GM18873 (cell line): ENCODE measurements around the gene PPFIA3.
"Not testable (repeated sequence)": the region's sequence is repeated elsewhere in the genome, so short reads cannot be mapped to it uniquely, and the experiment has no call there.

Source experiments
- ATAC-seq: cut with Tn5 transposase; IDR thresholded peaks from one replicate; pipeline ENCODE4 v1.9.1; 2021; ENCODE audit warnings: mild to moderate bottlenecking, moderate library complexity, moderate number of reproducible peaks; ENCODE audit not compliant: unreplicated experiment, low FRiP score

The PPFIA3 gene

GRCh38 chr19:49173198-49173597, 53.9 kb downstream of the PPFIA3 start:
- no peak for ATAC-seq

GRCh38 chr19:49180659-49181058, 61.3 kb downstream of the PPFIA3 start:
- ATAC-seq: no peak

GRCh38 chr19:49182010-49182847, 62.9 kb downstream of the PPFIA3 start:
- not testable (repeated sequence) for ATAC-seq

- ATAC-seq: no peak
Observed at GRCh38 chr19:49182848-49183375, 63.6 kb downstream of the PPFIA3 start.

- no peak for ATAC-seq
Observed at GRCh38 chr19:49186108-49186507, 66.8 kb downstream of the PPFIA3 start.

- no peak for ATAC-seq
Observed at GRCh38 chr19:49188626-49189200, 69.4 kb downstream of the PPFIA3 start.

- no peak for ATAC-seq
Observed at GRCh38 chr19:49189259-49189658, 69.9 kb downstream of the PPFIA3 start.

GRCh38 chr19:49190781-49191180, 71.4 kb downstream of the PPFIA3 start:
- no peak for ATAC-seq

- ATAC-seq: no peak
Observed at GRCh38 chr19:49193822-49194394, 74.6 kb downstream of the PPFIA3 start.

- ATAC-seq: no peak
Observed at GRCh38 chr19:49194408-49194807, 75.1 kb downstream of the PPFIA3 start.

GRCh38 chr19:49196527-49197240, 77.3 kb downstream of the PPFIA3 start:
- ATAC-seq: no peak

- no peak for ATAC-seq
Observed at GRCh38 chr19:49200238-49200862, 81.0 kb downstream of the PPFIA3 start.
